HG03108 (cell line): ENCODE data around the gene KRT2.
"Not testable (repeated sequence)": the region's sequence is repeated elsewhere in the genome, so short reads cannot be mapped to it uniquely, and the experiment has no call there.

Experiments used
- ATAC-seq: cut with Tn5 transposase; IDR thresholded peaks from one replicate; pipeline ENCODE4 v1.9.1; 2021; ENCODE audit warnings: moderate library complexity; ENCODE audit not compliant: unreplicated experiment

Gene KRT2

GRCh38 chr12:52685406-52685890, 33.4 kb upstream of the KRT2 start:
- no peak for ATAC-seq

GRCh38 chr12:52684431-52684830, 32.4 kb upstream of the KRT2 start:
- no peak for ATAC-seq

- ATAC-seq = no peak
Observed at GRCh38 chr12:52683575-52684300, 31.7 kb upstream of the KRT2 start.

GRCh38 chr12:52682938-52683574, 31.0 kb upstream of the KRT2 start:
- ATAC-seq = no peak

GRCh38 chr12:52682381-52682660, 30.3 kb upstream of the KRT2 start:
- no peak for ATAC-seq

- no peak for ATAC-seq
Observed at GRCh38 chr12:52681526-52682380, 29.7 kb upstream of the KRT2 start.

DNA sequence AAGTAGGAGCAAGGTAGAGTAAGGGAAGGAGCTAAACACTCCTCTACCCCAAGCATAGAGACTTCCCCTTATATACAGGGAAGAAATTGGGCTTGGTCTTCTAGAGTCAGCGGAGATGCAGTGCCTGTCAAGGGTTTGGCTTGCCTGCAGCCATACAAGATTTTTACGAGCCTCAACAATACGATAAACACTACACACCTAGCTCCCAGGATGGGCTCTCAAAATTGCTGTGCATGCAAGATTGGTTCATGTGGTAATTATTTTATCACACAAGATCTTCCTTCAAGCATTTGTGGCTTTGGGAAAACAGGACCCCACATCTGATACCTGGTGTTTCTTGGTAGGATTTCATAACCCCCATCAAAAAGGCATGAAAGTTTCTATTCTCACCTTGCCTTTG, 28.4 kb upstream of the KRT2 start, which contains the start of gene KRT1:
Gene KRT1 (minus strand): TSS at position 45 of the 400 bp plus-strand sequence. CDS start 59 bp downstream, outside the sequence.
- no peak for ATAC-seq

GRCh38 chr12:52679875-52680274, 27.9 kb upstream of the KRT2 start:
- ATAC-seq = no peak

DNA sequence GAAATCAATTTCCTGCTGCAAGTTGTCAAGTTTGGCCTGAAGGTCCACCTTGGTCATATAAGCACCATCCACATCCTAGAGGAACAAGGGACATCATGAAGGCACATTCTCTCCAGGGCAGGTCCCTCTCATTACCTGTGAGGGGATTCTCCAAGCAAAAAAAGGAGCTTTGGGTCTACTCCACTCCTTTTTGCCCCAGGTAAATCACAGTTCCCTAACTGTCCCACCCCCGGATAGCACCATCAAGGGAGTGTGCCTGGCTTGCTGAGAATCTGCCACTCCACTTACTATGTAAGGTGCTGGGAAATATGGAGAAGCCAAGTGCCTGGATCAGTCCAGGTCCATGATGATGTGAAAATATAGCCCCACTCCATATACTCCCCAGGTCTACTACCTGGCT, 25.7 kb upstream of the KRT2 start:
- ATAC-seq = no peak

DNA sequence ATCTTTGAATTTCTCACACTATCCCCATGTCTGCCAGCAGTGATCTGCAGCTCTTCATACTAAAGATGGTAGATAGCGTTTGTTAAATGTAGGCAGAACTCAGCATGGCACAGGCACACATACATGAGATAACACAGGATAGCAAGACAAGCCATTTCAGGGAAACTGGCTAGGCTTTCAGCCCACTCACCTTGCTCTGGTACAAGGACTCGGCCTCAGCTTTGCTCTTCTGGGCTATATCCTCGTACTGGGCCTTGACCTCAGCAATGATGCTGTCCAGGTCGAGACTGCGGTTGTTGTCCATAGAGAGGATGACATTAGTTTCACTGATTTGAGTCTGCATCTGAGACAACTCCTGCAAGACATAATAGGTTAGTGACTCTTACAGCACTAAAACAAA, 25.1 kb upstream of the KRT2 start:
- no peak for ATAC-seq

- no peak for ATAC-seq
Observed at GRCh38 chr12:52676163-52676562, 24.2 kb upstream of the KRT2 start.

GRCh38 chr12:52675301-52675701, 23.3 kb upstream of the KRT2 start:
- ATAC-seq = no peak

DNA sequence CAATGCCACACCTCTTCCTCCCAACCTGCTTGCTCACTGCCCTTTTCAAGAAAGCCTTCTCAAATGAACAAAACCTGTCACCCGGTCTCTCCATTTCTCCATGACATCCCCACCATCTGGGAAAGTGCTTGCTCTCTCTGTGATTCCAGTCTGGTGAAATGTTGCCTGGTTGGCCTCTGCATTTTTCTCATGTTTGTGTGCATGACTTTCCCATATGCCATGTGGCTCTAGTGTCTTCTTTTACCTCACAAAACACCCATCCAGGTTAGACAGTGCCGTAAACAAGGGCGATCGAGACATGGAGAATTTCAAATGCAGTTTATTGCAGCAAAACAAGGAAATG, 22.4 kb upstream of the KRT2 start:
- no peak for ATAC-seq

GRCh38 chr12:52673713-52674432, 21.9 kb upstream of the KRT2 start:
- no peak for ATAC-seq

- ATAC-seq = no peak
Observed at GRCh38 chr12:52673217-52673616, 21.2 kb upstream of the KRT2 start.

GRCh38 chr12:52672321-52672933, 20.4 kb upstream of the KRT2 start:
- no peak for ATAC-seq

DNA sequence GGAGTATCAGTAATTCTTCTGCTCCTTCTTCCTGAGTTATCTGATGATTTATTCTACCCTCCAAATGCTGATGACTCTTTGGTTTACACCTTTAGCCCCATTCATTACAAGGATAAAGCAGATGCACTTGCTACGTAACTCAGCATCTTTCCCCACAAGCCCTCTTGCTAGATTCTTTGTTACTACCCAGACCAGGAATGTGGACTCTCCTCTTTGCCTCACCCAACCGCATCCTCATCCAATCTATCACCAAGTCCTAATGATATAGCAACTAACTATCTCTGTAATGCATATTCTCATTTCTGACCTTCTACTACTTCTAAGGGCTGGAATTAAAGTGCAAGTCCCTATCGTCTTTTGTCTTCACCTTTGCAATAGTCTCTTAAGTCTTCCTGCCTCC, 18.9 kb upstream of the KRT2 start:
- no peak for ATAC-seq

DNA sequence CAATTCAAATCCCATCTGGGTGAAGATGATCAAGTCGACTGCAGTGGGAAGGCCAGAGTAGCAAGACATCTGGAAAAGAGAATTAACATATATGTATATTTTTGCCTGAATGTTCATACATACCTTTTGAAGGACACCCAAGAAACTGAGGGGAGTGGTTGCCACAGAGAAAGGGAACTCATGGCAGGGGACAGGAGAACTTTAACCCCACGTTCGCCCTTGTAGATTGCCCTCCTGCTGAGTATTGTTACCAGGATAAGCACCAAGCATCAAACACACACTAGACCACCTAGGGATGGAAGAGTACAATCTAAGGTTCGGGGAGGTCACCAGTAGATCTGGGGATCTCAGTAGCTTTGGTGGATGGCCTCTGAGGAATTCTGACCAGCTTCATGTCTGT, 18.5 kb upstream of the KRT2 start:
- no peak for ATAC-seq

DNA sequence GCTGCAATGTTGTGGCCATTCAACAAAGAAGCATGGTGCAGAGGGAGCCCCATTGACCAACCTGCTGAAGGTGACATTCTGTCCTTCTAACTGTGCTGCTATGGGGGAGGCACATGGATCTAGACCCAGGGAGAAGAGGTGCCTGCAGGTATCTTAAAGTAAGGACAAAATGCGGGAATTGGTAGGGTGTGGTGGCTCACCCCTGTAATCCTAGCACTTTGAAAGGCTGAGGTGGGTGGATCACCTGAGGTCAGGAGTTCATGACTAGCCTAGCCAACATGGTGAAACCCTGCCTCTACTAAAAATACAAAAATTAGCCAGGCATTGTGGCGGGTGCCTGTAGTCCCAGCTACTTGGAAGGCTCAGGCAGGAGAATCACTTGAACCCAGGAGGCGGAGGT, 17.9 kb upstream of the KRT2 start:
- not testable (repeated sequence) for ATAC-seq

DNA sequence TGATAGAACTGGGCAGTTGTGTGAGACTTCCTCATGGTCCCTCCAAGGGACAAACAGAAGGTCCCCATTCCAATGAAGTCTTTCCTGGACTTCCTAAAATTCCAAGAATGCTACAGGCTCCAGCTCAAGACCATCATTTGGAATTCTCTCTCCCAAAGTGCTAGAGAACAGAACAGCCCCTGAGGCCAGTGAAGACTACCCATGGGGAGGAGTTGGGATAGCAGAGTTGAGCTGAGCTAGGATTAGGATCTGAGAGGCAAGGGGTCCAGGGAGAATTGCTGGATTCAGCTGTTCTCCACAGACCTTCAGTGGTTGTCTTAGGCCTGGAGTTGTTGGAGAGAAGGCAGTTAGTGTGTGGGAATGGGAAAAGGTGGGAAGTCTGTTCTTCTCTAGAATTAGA, 17.4 kb upstream of the KRT2 start:
- no peak for ATAC-seq

DNA sequence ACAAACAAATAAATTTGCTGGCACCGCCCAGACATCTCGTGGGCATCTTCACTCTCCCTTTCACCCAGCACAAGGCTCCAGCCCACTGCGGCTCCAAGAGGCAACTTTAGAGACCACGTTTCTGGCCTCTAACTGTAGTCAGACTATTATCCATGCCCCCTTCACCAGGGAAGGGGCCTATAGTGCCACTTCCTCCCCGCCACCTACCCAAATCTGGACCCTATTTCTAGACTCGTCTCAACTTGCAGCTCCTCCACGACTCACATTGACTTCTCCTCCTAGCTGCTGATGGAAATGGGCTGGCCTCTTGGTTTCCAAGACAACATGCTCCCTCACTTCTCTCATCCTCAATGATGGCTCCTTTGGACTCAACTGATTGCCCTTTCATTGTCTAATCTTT, 15.9 kb upstream of the KRT2 start:
- ATAC-seq = no peak
